Measurements from ENCODE around the gene ADAM10.

DNA sequence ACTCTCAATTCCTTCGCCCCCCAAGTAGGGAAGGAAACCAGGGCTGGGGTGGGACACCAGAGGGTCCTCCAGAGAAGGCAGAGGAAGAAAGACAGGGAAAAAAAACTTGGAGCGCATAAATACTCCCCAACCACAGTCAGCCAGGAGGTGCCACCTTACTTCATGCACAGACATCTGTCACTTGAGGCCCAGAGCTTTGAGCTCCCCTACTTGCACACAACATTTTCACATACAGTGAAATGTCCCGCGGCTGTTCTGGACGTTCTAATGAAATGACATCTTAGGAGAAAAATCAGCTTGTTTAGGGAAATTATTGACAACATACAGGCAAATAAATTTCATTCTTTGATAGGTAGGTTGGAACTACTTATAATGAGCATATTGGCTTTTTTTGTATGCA is 204.8 kb downstream of the ADAM10 start:
- TF ChIP-seq POLR2A (IDR thresholded peaks at IDR 0.05), result no peak
- TF ChIP-seq, protein P1, sequence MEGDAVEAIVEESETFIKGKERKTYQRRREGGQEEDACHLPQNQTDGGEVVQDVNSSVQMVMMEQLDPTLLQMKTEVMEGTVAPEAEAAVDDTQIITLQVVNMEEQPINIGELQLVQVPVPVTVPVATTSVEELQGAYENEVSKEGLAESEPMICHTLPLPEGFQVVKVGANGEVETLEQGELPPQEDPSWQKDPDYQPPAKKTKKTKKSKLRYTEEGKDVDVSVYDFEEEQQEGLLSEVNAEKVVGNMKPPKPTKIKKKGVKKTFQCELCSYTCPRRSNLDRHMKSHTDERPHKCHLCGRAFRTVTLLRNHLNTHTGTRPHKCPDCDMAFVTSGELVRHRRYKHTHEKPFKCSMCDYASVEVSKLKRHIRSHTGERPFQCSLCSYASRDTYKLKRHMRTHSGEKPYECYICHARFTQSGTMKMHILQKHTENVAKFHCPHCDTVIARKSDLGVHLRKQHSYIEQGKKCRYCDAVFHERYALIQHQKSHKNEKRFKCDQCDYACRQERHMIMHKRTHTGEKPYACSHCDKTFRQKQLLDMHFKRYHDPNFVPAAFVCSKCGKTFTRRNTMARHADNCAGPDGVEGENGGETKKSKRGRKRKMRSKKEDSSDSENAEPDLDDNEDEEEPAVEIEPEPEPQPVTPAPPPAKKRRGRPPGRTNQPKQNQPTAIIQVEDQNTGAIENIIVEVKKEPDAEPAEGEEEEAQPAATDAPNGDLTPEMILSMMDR (IDR thresholded peaks at IDR 0.05), result no peak
